Psoas muscle (tissue), 8 donors: Measurements from ENCODE around the gene RGS21. TPM values are rescaled to one million over a fixed set of nuclear protein-coding genes. Genes with fewer than 3 reads are reported as not detected.

ENCODE experiments used
- ATAC-seq, 4 donors: fragments of 200-7000 bp; cut with Tn5 transposase; one replicate each; pipeline ENCODE4 v1.9.1; 2020; ENCODE audit warnings: moderate library complexity in 3 of 4, mild to moderate bottlenecking in 2 of 4
- DNase-seq, 2 donors: peaks; one replicate each; pipeline ENCODE4 v3.0.0-alpha.2; 2020
- H3K27ac ChIP-seq: fragments of 200-600 bp; one replicate; pipeline ENCODE4 v1.8.0; 2022
- H3K27me3 ChIP-seq, 3 donors: fragments of 200-600 bp in 1 of 3; one replicate each; pipeline versions ENCODE4 v1.6.1 to v1.8.0; 2013 to 2022; ENCODE audit warnings: low read length in 2 of 3, mild to moderate bottlenecking in 2 of 3, moderate library complexity in 1 of 3; ENCODE audit not compliant: insufficient read depth in 3 of 3
- H3K36me3 ChIP-seq, 2 donors: fragments of 200-600 bp in 1 of 2; one replicate each; pipeline versions ENCODE4 v1.6.1 to v1.8.0; 2013 to 2022; ENCODE audit warnings: low read depth in 1 of 2, mild to moderate bottlenecking in 1 of 2, moderate library complexity in 1 of 2; ENCODE audit not compliant: insufficient read depth in 1 of 2
- H3K4me1 ChIP-seq: fragments of 200-600 bp; one replicate; pipeline ENCODE4 v1.8.0; 2022
- H3K4me3 ChIP-seq: fragments of 200-600 bp; one replicate; pipeline ENCODE4 v1.8.0; 2022; ENCODE audit warnings: mild to moderate bottlenecking
- H3K9me3 ChIP-seq: fragments of 200-600 bp; one replicate; pipeline ENCODE4 v1.8.0; 2022
- CTCF ChIP-seq: fragments of 200-600 bp; IDR thresholded peaks from one replicate; pipeline ENCODE4 v1.8.0; 2022; ENCODE audit warnings: antibody characterized with exemption
- WGBS, 3 donors: extraction: QIAGEN DNeasy Blood & Tissue Kit; methylation state at CpG; one replicate each; pipeline versions ENCODE4 v1.1.6 to v1.1.7; 2013; 5-methylcytosine and 5-hydroxymethylcytosine counted together
- intact Hi-C, 2 donors: fragments of 100-400 bp; cut with DNase I; formaldehyde crosslinking; loops; one replicate each; pipeline versions ENCODE4 v1.11.0 to v1.14.2; 2022
- polyA plus RNA-seq, 3 donors: library from polyadenylated mRNA; stranded (reverse); fragments of 200-250 nt; gene quantifications; one replicate each; pipeline ENCODE4 v1.2.3, GENCODE V29; 2013
- total RNA-seq, 4 donors: library from RNA; stranded (reverse); fragmentation: NEBNext Ultra II Directional in 2 of 4; extraction: Animal tissue kit (Norgen Biotek cat#: 25700) in 2 of 4; gene quantifications; one replicate each; pipeline versions ENCODE4 v1.2.1 to v1.2.4, GENCODE V29; 2021 to 2023
- donor health status: healthy with polysubstance abuse.
- donor health status: DM: no; HTN: no; CAD: no; lungs with moderate emphysema.
- donor health status: Bipolar disorder and iron deficiency.
- donor health status: healthy.
- donor health status: DM: yes; HTN: yes; CAD: no.
- donor health status: DM: no; HTN: no; CAD: no.
- donor health status: DM: no; HTN: no; CAD: no.
- donor health status: DM: yes; HTN: yes; CAD: no.

The RGS21 gene
- total and polyA plus RNA-seq, 7 donors = not detected

- DNase-seq = no peak
- Histone ChIP-seq H3K4me3 (no peak overlapping the region), H3K9me3 (no peaks in the 10 kb centered on the region), H3K27ac (no peak overlapping the region), H3K27me3 (no peaks in the 10 kb centered on the region), H3K4me1 (no peaks in the 10 kb centered on the region), H3K36me3 (no peaks in the 10 kb centered on the region)
- intact Hi-C loops = no loop called here
- ATAC-seq = no peak
- TF ChIP-seq CTCF = no peak
These were observed 46.4 kb downstream of the RGS21 start for GRCh38 chr1:192363177-192363576.

GRCh38 chr1:192367436-192367835 lies 50.6 kb downstream of the RGS21 start:
- 66 to 73% (median 69%) methylated on average over 3 of the region's 3 CpGs for WGBS, 3 donors
- Histone ChIP-seq H3K4me3 (no peak overlapping the region), H3K27ac (no peak overlapping the region), H3K27me3 (no peaks in the 10 kb centered on the region), H3K9me3 (no peaks in the 10 kb centered on the region), H3K4me1 (no peaks in the 10 kb centered on the region), H3K36me3 (no peaks in the 10 kb centered on the region)
- intact Hi-C loops = no loop called here
- no peak for ATAC-seq
- TF ChIP-seq CTCF = no peak
- DNase-seq = no peak

- Histone ChIP-seq H3K27ac (no peak overlapping the region), H3K9me3 (no peaks in the 10 kb centered on the region), H3K27me3 (no peaks in the 10 kb centered on the region), H3K4me3 (no peak overlapping the region), H3K4me1 (no peaks in the 10 kb centered on the region), H3K36me3 (no peaks in the 10 kb centered on the region)
- no peak for ATAC-seq
- no peak for DNase-seq
- intact Hi-C loops = no loop called here
- 65 to 77% (median 67%) methylated on average over 2 of the region's 2 CpGs for WGBS, 3 donors
- no peak for TF ChIP-seq CTCF
These were observed 58.5 kb downstream of the RGS21 start for GRCh38 chr1:192375306-192375705.

- H3K9me3 ChIP-seq = no peaks in the 10 kb centered on the region
- no peak for TF ChIP-seq CTCF
- no peaks in the 10 kb centered on the region for H3K27me3 ChIP-seq
- intact Hi-C loops = no loop called here
- 79 to 82% (median 79%) methylated on average over 3 of the region's 3 CpGs for WGBS, 3 donors
- no peak overlapping the region for H3K27ac ChIP-seq
- DNase-seq = no peak
- H3K36me3 ChIP-seq = no peaks in the 10 kb centered on the region
- H3K4me1 ChIP-seq = no peaks in the 10 kb centered on the region
- ATAC-seq = no peak
- H3K4me3 ChIP-seq = no peak overlapping the region
These were observed 59.6 kb downstream of the RGS21 start for GRCh38 chr1:192376374-192376773.

- no peak for ATAC-seq
- no peak for TF ChIP-seq CTCF
- intact Hi-C loops = no loop called here
- H3K4me1 ChIP-seq = no peaks in the 10 kb centered on the region
- no peak overlapping the region for H3K4me3 ChIP-seq
- H3K9me3 ChIP-seq = no peaks in the 10 kb centered on the region
- no peak for DNase-seq
- no peaks in the 10 kb centered on the region for H3K36me3 ChIP-seq
- no peaks in the 10 kb centered on the region for H3K27me3 ChIP-seq
- no peak overlapping the region for H3K27ac ChIP-seq
These were observed 61.5 kb downstream of the RGS21 start for GRCh38 chr1:192378276-192378675.
